Measurements from ENCODE around the gene HSPB7.

DNA sequence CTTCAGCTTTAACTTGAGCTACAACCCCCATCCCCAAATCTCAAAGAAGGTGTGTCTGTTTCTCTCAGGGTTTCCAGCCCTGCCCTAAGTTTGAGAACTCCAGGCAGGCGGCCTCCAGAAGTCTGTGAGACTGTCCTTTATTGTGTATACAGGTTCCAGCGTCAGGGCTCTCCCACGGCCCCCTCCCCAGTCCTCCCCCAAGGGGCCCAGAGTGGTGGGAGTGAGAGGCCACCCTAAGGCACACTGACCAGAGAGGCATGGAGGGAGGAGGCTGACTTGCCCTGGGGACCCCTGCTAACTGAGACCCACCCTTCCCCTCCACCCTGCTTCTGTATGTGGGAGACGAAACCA lies 4.0 kb downstream of the HSPB7 start:
- no peak for TF ChIP-seq CTCF (optimal IDR thresholded peaks at IDR 0.05 in 1 of 3, IDR thresholded peaks at IDR 0.05 in 1 of 3, conservative IDR thresholded peaks at IDR 0.05 in 1 of 3; ENCODE audit: extremely low read depth in 1 of 3, insufficient read depth in 2 of 3, low read length in 3 of 3)
- TF ChIP-seq EZH2 (IDR thresholded peaks at IDR 0.05; ENCODE audit: low read length), result no peak
